Measurements from ENCODE around the gene CACNA1A.

- TF ChIP-seq, protein P1, sequence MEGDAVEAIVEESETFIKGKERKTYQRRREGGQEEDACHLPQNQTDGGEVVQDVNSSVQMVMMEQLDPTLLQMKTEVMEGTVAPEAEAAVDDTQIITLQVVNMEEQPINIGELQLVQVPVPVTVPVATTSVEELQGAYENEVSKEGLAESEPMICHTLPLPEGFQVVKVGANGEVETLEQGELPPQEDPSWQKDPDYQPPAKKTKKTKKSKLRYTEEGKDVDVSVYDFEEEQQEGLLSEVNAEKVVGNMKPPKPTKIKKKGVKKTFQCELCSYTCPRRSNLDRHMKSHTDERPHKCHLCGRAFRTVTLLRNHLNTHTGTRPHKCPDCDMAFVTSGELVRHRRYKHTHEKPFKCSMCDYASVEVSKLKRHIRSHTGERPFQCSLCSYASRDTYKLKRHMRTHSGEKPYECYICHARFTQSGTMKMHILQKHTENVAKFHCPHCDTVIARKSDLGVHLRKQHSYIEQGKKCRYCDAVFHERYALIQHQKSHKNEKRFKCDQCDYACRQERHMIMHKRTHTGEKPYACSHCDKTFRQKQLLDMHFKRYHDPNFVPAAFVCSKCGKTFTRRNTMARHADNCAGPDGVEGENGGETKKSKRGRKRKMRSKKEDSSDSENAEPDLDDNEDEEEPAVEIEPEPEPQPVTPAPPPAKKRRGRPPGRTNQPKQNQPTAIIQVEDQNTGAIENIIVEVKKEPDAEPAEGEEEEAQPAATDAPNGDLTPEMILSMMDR (IDR thresholded peaks at IDR 0.05; ENCODE audit: low read length) = no peak
- no peak for TF ChIP-seq EZH2 (optimal IDR thresholded peaks at IDR 0.05; ENCODE audit: low read depth, low read length)
Measured at GRCh38 chr19:13410946-13411345, 95.3 kb downstream of the CACNA1A start.

Measured in MM.1S (cell line).